ENCODE data around the gene SHROOM3.

DNA sequence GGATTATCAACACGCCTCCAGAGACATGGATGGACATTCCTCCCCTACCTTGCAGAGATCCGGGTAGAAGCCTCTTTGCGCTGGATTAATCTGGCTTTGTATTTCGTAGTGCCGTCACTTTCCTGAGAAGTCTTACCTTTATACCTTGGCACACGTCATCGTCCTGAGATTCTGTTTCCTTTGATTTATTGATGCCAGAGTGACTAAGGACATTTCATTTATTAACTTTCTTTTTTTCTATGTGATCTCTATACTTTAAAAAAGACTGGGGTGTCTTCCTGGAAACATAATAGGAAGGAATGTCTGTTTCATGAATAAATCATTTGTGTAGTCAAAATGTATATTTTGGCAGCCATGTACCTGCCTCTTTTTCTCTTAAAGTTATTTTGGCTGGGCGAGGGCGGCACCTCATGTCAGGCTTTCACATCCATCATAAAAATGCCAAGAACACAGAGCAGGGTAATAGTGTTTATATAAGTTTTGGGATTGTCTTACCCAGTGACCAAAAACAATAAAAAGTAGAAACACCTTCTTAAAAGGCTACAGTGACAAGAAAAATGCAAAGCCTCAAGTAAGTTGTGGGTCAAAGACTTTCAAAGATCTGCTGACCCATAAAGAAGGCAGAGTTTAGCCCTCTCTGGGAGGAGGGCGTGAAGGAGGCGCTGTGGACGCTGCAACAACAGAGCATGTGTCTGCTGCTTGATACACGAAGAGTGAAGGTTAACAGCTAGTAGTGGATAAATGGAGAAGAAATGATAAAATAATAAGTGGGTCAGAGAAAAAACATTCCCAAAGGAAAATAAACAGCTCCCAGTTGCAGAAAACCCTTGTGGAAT lies 124.4 kb downstream of the SHROOM3 start:
- TF ChIP-seq ZNF274 (IDR thresholded peaks at IDR 0.05; ENCODE audit: low read depth, low read length) (no peak), YY1 (IDR thresholded peaks at IDR 0.05; ENCODE audit: insufficient read depth, insufficient read length) (no peak)

All from NT2/D1 (cell line).